Right cardiac atrium (tissue), 5 donors: Measurements from ENCODE around the gene SNX15. TPM values are rescaled to one million over a fixed set of nuclear protein-coding genes. Genes with fewer than 3 reads are reported as not detected.
"Not testable (repeated sequence)": the region's sequence is repeated elsewhere in the genome, so short reads cannot be mapped to it uniquely, and the experiment has no call there.

ENCODE experiments used
- ATAC-seq, 2 donors: fragments of 200-7000 bp; cut with Tn5 transposase; one replicate each; pipeline versions ENCODE4 v1.8.0 to v1.9.1; 2020; ENCODE audit warnings: moderate library complexity in 2 of 2, mild to moderate bottlenecking in 1 of 2
- DNase-seq, 3 donors: peaks; one replicate each; pipeline ENCODE4 v3.0.0-alpha.2; 2020
- H3K27ac ChIP-seq: one replicate; pipeline ENCODE4 v1.5.1; 2013; ENCODE audit warnings: mild to moderate bottlenecking, low read length, control low read depth, moderate library complexity
- H3K27me3 ChIP-seq: one replicate; pipeline ENCODE4 v1.6.1; 2013; ENCODE audit not compliant: control insufficient read depth, insufficient read depth
- H3K4me1 ChIP-seq: one replicate; pipeline ENCODE4 v1.6.1; 2013; ENCODE audit warnings: low read length; ENCODE audit not compliant: control insufficient read depth, insufficient read depth
- H3K4me3 ChIP-seq: one replicate; pipeline ENCODE4 v1.5.1; 2013; ENCODE audit warnings: low read length, control low read depth
- H3K9me3 ChIP-seq: one replicate; pipeline ENCODE4 v1.6.1; 2013; ENCODE audit warnings: low read length; ENCODE audit not compliant: control insufficient read depth
- WGBS: extraction: QIAGEN DNeasy Blood & Tissue Kit; methylation state at CpG from one replicate; pipeline ENCODE4 v1.1.7; 2013; 5-methylcytosine and 5-hydroxymethylcytosine counted together
- intact Hi-C, 4 donors: fragments of 100-400 bp; cut with DNase I; formaldehyde crosslinking; loops; one replicate each; pipeline versions ENCODE4 v1.11.0 to v1.14.0; 2022 to 2023
- polyA plus RNA-seq: library from polyadenylated mRNA; stranded (reverse); fragments of 200-250 nt; gene quantifications from one replicate; pipeline ENCODE4 v1.2.3, GENCODE V29; 2013
- total RNA-seq, 4 donors: library from RNA; stranded (reverse); fragmentation: NEBNext Ultra II Directional; extraction: Animal tissue kit (Norgen Biotek cat#: 25700); gene quantifications; one replicate each; pipeline ENCODE4 v1.2.1, GENCODE V29; 2021
- donor health status: healthy with polysubstance abuse.
- donor health status: DM: no; HTN: yes; CAD: no.
- donor health status: DM: no; HTN: no; CAD: no.
- donor health status: DM: no; HTN: yes; CAD: no; lungs with severe emphysema.
- donor health status: DM: yes; HTN: yes; CAD: no.

SNX15 gene
- total and polyA plus RNA-seq, 5 donors: 14.3 to 25.2 (median 19.3) TPM

DNA sequence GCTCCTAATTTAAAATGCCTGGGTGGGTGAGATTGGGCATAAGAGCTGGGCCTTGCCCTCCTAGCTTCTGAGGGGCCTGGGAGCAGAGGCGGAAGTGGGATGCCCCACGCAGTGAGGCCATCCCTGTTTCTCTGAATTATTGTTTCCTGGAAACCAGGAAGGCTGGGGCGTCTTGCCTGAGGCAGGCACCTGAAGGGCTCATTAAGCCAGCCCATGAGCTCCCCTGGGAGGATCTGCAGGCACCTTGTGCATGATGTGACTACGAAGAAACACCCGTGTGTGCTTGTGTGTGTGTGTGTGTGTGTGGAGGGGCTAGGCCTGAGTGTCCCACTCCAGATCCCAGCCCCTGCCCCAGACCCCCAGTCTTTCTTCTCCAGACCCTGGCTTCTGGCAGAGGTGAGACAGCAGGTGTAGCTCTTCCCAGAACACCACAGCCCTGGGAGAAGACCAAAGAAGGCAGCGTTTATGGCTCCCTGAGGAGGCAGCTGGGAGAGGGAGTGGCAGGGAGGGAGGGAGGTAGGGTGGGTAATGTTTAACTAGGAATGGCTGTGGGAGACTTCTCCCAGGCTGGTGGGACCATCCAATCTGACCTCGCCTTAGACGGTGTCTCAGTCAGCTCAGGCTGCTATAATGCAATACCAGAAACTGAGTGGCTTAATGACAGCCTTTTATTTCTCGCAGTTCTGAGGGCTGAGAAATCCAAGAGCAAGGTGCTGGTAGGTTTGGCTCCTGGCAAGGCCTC is 28.4 kb upstream of the SNX15 start:
- Histone ChIP-seq H3K27ac (no peak overlapping the region), H3K4me1 (peaks cover 3% of the 10 kb centered on the region), H3K9me3 (no peaks in the 10 kb centered on the region), H3K27me3 (no peaks in the 10 kb centered on the region), H3K4me3 (no peak overlapping the region)
- WGBS: 74% methylated on average over 9 of the region's 9 CpGs
- ATAC-seq (no peak), DNase-seq (no peak)
- intact Hi-C loops: no loop called here

- intact Hi-C loops: no loop called here
- ATAC-seq (no peak), DNase-seq (no peak)
- no peak overlapping the region for H3K27ac ChIP-seq
- no peaks in the 10 kb centered on the region for H3K9me3 ChIP-seq
- WGBS: 85% methylated on average over 1 of the region's 1 CpG
- H3K4me3 ChIP-seq: no peak overlapping the region
- peaks cover 3% of the 10 kb centered on the region for H3K4me1 ChIP-seq
- H3K27me3 ChIP-seq: no peaks in the 10 kb centered on the region
Observed at GRCh38 chr11:64999478-64999877, 27.8 kb upstream of the SNX15 start.

DNA sequence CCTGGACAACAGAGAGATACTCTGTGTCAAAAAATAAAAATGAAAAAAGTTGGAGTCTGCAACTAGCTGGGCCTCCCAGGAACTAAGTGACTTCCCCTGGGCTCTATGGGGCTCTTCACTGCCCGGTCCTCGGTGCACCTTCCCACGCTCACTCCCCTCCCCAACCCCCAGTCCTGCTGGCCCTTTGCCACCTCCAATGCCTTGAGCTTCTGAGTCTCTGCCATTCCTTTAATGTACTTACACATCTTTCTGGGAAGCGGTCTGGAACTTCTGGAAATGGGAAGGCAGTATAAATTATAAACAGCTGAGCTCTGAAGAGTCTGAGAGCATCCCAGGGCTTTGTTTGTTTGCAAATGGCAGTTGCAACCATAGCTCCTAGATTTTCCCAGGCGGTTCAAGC is 24.5 kb upstream of the SNX15 start:
- no peaks in the 10 kb centered on the region for H3K27me3 ChIP-seq
- no peaks in the 10 kb centered on the region for H3K9me3 ChIP-seq
- no peaks in the 10 kb centered on the region for H3K4me1 ChIP-seq
- 69% methylated on average over 5 of the region's 5 CpGs for WGBS
- no peak for ATAC-seq
- intact Hi-C loops: no loop called here
- H3K27ac ChIP-seq: no peak overlapping the region
- H3K4me3 ChIP-seq: no peak overlapping the region
- no peak for DNase-seq

GRCh38 chr11:65003282-65003681 is 24.0 kb upstream of the SNX15 start:
- Histone ChIP-seq H3K9me3 (no peaks in the 10 kb centered on the region), H3K27me3 (no peaks in the 10 kb centered on the region), H3K27ac (no peak overlapping the region), H3K4me3 (no peak overlapping the region), H3K4me1 (no peaks in the 10 kb centered on the region)
- ATAC-seq: no peak
- intact Hi-C loops: no loop called here
- no peak for DNase-seq
- WGBS: 62% methylated on average over 7 of the region's 7 CpGs

DNA sequence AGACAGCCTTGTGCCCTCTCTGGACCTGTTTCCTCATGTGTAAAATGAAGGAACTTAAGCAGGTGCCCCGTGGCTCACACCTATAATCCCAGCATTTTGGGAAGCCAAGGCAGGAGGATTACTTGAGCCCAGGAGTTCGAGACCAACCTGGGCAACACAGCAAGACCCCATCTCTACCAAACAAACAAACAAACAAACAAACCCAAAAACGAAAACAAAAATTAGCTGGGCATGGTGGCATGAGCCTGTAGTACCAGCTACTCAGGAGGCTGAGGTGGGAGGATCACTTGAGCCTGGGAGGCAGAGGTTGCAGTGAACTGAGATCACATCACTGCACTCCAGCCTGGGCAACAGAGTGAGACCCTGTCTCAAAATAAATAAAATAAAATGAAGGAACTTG is 23.3 kb upstream of the SNX15 start:
- intact Hi-C loops, H3K27me3 ChIP-seq, ATAC-seq, H3K4me3 ChIP-seq, H3K27ac ChIP-seq, DNase-seq, H3K4me1 ChIP-seq, H3K9me3 ChIP-seq: not testable (repeated sequence)
- WGBS: 65% methylated on average over 3 of the region's 3 CpGs

DNA sequence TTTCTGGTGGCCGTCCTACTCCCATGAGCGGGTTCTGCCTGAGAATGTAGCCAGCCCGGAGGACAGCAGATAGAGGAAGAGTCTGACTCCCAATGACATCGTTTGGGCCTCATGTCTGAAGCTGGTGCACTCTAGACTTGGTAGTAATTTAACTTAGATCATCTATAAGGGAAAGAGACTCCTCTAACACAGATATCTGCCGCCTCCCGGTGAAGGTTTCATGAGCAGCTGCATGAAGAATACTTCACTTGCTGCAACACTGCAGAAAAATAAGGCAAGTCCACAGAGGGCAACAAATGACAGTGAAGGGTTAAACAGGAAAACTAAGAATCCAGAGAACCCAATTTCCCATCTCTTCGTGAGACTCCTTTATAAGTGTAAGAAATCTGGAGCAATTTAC is 19.2 kb upstream of the SNX15 start:
- H3K9me3 ChIP-seq: no peaks in the 10 kb centered on the region
- DNase-seq (peak in 1 of 3 donors; percentile 8), ATAC-seq (no peak)
- 62% methylated on average over 7 of the region's 7 CpGs for WGBS
- no peak overlapping the region for H3K27ac ChIP-seq
- intact Hi-C loops: no loop called here
- no peaks in the 10 kb centered on the region for H3K4me1 ChIP-seq
- no peaks in the 10 kb centered on the region for H3K27me3 ChIP-seq
- H3K4me3 ChIP-seq: no peak overlapping the region

GRCh38 chr11:65008873-65009272 is 18.4 kb upstream of the SNX15 start:
- H3K27me3 ChIP-seq: no peaks in the 10 kb centered on the region
- no peak for ATAC-seq
- 80% methylated on average over 2 of the region's 2 CpGs for WGBS
- H3K9me3 ChIP-seq: no peaks in the 10 kb centered on the region
- no peak overlapping the region for H3K4me3 ChIP-seq
- H3K4me1 ChIP-seq: no peaks in the 10 kb centered on the region
- intact Hi-C loops: no loop called here
- no peak for DNase-seq
- no peak overlapping the region for H3K27ac ChIP-seq

DNA sequence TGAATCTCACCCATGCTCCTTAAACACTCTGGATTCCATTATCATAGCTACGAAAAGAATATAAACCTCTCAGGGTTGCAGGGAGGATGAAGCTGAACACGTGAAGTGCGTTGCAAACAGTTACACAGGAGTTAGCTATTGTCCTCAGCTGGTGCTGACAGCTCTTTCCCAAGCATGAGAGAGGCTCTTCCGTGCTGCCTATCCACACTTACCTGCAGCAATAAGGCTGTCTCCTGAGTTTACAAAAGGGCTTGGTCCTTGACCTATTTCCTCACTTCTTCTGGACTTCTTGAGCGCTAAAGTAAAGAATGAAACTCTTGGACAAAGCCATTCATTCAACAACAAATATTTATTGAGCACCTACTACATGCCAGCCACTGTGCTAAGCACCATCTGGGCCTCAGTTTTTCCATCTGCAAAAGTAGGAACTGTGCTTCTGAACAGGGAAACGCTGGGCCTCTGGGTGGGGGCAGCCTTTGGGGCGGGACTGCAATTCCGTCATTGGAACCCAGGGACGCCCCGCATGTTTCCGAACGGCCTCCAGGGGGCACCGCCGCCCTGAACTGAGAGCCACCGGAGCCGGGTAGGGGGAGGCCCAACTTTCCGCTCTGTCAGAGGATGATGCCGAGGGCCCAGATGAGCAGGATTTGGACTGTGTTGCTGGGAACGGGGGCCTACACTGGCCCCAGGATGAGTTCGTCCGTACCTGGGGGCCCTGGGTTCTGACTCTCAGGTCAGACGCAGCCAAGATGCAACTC is 13.9 kb upstream of the SNX15 start:
- H3K4me1 ChIP-seq: no peaks in the 10 kb centered on the region
- DNase-seq (peak; percentile 93 to 97 (median 97)), ATAC-seq (peak; percentile 93 to 95)
- 14% methylated on average over 22 of the region's 22 CpGs for WGBS
- no peaks in the 10 kb centered on the region for H3K9me3 ChIP-seq
- intact Hi-C loops: loop anchor here in 3 of 4 donors (5.0 to 10.0 kb wide), 3 partner anchors 71 to 109 kb away; partner anchors contain the start of genes CDCA5 (in 1 of the 3), FAU (in 1 of the 3), MRPL49 (in 1 of the 3) and PPP2R5B (in 1 of the 3)
- H3K27me3 ChIP-seq: no peaks in the 10 kb centered on the region
- peak overlapping the region; percentile 58 for H3K4me3 ChIP-seq
- H3K27ac ChIP-seq: peak overlapping the region; percentile 90

- peak within 1 kb of the TSS; percentile 58 for H3K4me3 ChIP-seq
- H3K9me3 ChIP-seq: no peaks in the 10 kb centered on the region
- H3K4me1 ChIP-seq: no peaks in the 10 kb centered on the region
- intact Hi-C loops: loop anchor here in 3 of 4 donors (5.0 to 10.0 kb wide), 3 partner anchors 71 to 108 kb away; partner anchors contain the start of genes CDCA5 (in 1 of the 3), FAU (in 1 of the 3), MRPL49 (in 1 of the 3) and PPP2R5B (in 1 of the 3)
- ATAC-seq: peak; percentile 93 to 95
- peak; percentile 94 to 98 (median 98) for DNase-seq
- peak within 1 kb of the TSS; percentile 90 for H3K27ac ChIP-seq
- WGBS: under 1% methylated on average over 96 of the region's 96 CpGs
- H3K27me3 ChIP-seq: no peaks in the 10 kb centered on the region
Observed at GRCh38 chr11:65013888-65014725, 13.1 kb upstream of the SNX15 start, which contains the start of gene ARL2. Gene ARL2, plus strand, starts transcription at chr11:65014160. Its CDS starts 48 bp downstream, at chr11:65014208.

DNA sequence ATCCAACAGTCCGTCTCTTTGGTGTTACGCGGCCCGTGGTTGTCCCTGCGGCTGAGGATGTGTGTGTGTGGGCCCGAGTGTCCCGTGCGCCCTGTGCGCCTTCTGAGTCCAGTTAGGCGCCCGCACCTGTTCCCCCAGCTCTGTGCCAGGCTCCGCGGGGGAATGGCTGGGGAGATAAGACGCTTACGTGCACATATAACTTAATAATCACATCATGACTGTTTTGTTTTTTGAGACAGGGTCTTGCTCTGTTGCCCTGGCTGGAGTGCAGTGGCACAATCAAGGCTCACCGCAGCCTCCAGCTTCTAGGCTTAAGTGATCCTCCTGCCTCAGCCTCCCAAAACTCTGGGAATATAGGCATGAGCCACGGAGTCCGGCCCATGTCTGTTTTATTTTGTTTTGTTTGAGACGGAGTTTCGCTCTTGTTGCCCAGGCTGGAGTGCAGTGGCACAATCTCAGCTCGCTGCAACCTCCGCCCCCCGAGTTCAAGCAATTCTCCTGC is 12.5 kb upstream of the SNX15 start:
- Histone ChIP-seq H3K9me3 (no peaks in the 10 kb centered on the region), H3K4me3 (peak overlapping the region; percentile 58), H3K27me3 (no peaks in the 10 kb centered on the region), H3K4me1 (no peaks in the 10 kb centered on the region), H3K27ac (peak overlapping the region; percentile 90)
- intact Hi-C loops: loop anchor here in 3 of 4 donors (5.0 to 10.0 kb wide), 3 partner anchors 70 to 108 kb away; partner anchors contain the start of genes CDCA5 (in 1 of the 3), FAU (in 1 of the 3), MRPL49 (in 1 of the 3) and PPP2R5B (in 1 of the 3)
- ATAC-seq (no peak), DNase-seq (peak in 1 of 3 donors; percentile 50)
- WGBS: 31% methylated on average over 23 of the region's 23 CpGs
